HG03139 (cell line): Measurements from ENCODE around the gene TRIM43.
"Not testable (repeated sequence)": the region's sequence is repeated elsewhere in the genome, so short reads cannot be mapped to it uniquely, and the experiment has no call there.

ENCODE experiments used
- ATAC-seq: cut with Tn5 transposase; IDR thresholded peaks from one replicate; pipeline ENCODE4 v1.9.1; 2021; ENCODE audit not compliant: unreplicated experiment

Gene TRIM43

DNA sequence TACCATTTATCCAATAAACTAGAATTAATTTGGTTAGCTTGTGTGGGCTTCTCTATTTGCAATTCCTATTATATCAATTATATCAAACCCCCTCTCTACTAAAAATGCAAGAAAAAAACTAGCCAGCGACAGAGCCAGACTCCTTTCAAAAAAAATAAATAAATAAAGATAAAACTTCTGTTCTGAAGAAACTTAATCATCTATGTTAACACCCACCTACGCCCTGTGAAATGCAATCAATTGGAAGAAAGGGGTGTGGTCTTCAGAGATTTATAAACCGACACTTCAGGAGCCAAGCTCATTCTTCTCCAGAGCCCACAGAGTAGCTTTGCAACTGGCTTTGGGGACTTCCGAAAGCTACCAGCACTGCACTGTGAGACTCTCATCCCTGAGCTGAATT lies at the start of gene TRIM43:
Gene TRIM43 (plus strand): TSS at position 301 of the 400 bp plus-strand sequence. CDS start 2,023 bp downstream, outside the sequence.
- ATAC-seq: not testable (repeated sequence)

DNA sequence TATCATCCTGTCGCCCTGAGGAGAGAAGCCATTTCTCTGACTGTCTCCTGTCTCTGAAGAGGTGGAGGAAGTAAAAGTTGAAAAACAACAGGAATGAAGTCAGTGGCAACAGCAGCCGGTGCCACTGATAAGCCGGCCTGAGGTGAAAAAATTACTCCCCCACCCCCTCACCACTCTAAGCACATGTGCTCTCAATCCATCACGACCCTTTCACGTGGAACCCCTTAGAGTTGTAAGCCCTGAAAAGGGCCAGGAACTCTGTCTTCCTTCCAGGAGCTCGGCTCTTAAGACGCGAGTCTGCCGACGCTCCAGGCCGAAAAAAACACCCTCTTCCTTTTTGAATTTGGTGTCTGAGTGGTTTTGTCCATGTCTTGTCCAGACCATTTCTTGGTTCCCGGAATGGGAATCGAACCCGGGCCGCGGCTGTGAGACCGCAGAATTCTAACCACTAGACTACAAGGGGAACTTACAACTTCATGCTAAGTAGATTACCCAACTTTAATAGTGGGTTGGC lies 40.7 kb upstream of the TRIM43 start:
- no peak for ATAC-seq

DNA sequence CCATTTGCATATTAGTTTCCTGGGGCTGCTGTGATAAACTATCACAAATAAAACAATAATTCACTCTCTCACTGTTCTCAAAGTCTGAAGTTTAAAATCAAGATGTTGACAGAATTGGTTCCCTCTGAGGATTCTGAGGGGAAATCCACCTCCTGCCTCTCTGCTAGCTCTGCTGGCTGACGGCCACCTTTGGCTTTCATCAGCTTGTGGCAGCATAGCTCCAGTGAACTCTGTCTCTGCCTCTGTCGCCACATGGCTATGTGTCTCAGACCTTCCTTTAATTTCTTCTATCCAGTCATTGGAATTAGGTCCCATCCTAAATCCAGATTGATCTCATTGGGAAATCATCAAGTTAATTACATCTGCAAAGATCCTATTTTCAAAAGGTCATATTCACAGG lies 38.9 kb upstream of the TRIM43 start:
- ATAC-seq: no peak

DNA sequence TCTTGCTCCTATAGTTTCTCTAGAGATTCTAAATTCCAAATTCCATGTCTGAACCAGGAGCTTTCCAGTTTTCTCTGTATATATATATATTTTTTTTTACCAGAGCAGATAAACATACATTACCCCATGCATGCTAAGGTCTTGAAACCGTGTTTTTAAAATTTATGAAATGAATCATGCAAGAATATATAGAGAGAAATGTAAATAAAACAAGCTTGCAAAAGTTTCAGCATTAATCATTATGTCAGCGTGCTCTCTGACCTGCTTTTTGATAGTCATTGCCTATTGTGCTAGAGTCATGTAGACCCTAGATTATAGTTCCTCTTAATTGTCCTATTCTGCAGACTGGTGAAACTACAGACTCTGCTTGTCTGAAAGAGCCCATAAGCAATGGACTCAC lies 22.6 kb upstream of the TRIM43 start:
- no peak for ATAC-seq

DNA sequence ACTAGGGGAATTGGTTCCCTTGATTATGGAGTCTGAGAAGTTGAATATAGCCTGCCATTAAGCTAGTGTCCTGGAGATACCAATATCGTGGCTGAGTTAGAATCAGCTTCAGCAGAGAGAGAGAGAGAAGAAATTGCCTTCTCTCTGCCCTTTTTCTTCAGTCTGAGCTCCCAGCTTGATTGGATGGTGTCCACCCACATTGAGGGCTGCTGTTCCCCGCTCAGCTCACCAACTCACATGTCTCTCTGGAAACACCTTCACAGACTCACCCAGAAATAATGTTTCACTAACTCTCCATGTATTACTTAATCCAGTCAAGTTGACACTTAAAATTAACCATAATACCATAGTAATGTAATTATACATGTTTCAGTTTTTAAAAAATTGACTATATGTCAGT lies 17.9 kb upstream of the TRIM43 start:
- no peak for ATAC-seq

DNA sequence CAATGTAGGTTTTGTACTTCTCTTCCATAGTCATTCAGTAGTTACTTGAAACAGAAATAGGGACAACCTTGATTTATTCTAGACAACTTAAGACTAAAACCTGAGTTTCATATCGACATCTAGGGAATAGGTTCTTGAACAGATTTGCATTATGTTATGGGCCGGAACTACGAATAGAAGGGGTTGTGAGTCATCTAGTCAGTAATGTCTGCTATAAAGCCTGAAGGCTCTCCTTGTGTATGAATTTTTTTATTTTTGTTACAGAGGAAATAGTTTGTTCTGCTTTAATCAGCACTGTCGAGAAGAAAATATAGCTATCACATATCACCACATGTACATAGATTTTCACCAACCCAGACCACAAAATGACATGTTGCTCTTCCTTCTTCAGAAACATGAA lies 17.3 kb upstream of the TRIM43 start:
- ATAC-seq: no peak

DNA sequence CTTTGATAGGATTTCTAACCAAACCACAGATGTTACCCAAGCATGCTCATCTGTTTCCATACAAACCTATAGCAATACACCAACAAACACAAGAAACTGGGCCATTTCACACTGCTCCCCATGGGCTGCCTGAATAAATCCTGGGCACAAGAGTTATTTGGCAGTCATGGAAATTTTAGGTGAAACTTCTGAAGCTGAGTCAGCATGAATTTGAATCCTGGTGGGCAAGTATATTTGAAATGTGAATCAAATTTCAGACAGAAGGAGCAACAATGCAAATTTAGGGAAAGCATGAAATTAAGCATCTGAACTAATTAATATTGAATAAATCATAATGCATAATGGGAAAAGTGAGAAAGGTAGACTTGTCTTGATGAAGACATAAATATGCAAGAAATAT lies 15.9 kb upstream of the TRIM43 start:
- ATAC-seq: no peak

DNA sequence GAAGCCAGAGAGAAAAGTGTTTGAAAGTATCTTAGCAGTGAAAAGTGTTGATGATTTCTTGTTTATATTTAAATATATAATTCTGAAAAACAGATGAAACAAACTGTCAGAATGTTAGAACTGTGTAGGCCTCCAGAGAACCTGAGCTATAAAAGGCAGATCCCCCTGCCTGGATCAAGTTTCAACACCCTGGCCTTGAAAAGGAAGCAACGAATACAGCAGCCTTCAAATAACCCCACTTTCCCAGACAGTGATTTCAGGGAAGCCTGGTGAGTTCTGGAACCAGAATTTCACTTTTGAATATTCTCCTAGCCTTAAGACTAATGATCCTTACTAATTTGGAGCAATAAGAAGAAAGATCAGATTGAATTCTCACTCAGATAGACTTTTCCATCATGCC lies 13.3 kb upstream of the TRIM43 start:
- no peak for ATAC-seq

DNA sequence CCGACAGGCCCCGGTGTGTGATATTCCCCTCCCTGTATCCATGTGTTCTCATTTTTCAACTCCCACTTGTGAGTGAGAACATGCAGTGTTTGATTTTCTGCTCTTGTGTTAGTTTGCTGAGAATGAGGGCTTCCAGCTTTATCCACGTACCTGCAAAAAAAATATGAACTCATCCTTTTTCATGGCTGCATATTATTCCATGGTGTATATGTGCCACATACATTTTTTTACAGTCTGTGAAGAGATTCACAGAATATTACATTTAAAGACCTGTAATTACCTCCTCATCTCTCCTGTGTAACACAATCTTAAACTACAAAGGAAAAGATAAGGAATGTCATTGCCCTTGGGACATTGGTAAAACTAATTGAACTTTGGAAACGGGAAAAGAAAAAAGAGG lies 8.3 kb upstream of the TRIM43 start:
- ATAC-seq: not testable (repeated sequence)

DNA sequence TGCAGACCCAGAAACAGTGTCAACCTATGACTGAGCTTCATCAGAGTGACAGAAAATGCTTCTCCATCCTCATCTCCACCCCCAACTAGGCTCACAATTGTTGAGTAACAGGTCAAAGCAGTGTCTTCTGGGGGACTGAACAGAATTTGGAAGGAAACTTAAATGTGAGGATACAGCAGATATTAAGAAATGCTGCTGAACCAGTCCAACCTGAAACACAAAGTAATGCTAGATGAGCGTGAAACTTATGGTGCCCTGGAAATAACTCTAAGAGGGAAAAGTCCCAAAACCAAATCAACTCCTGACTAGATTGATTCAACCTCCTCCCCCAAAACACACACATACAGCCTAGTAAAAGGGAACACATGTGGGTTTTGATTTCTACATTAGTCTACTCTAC lies 7.5 kb upstream of the TRIM43 start:
- not testable (repeated sequence) for ATAC-seq

DNA sequence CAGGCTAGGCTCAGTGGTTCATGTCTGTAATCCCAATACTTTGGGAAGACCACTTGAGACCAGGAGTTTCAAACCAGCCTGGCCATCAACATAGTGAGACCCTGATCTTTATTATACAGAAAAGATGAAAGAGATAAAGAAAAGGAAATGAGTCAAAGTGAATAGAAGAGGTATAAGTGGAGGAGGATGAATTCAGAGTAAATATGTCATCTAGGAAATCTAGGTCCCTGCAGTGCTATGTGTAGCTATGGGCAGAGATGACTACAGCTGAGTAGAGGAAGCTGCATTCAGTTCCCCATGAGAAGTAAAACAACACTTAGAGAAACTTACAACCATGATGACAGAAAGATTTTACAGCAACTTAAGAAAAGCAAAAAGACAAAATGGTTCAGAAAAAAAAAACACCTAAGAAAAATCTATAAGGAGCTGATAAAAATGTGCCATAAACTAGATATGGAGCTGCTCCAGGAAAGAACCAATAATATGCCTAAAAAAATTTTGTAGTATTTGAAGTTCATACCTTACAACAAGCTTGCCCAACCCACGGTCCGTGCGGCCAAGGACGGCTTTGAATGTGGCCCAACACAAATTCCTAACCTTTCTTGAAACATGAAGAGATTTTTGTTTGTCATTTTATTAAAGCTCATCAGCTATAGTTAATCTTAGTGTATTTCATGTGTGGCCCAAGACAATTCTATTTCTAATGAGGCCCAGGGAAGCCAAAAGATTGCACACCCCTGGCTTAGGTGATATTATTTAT lies 1.8 kb upstream of the TRIM43 start:
- not testable (repeated sequence) for ATAC-seq

DNA sequence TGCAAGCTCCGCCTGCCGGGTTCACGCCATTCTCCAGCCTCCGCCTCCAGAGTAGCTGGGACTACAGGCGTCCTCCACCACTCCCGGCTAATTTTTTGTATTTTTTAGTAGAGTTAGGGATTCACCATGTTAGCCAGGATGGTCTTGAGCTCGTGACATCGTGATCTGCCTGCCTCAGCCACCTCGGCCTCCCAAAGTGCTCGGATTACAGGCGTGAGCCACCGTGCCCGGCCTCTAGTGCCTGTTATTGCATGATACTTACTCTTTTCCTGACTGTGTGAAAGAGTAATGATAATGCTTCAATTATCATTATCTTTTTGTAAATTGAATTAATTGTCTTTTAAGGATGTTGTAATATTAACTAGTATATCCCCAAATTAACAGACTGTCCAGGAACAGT lies 1.2 kb downstream of the TRIM43 start:
- ATAC-seq: not testable (repeated sequence)

DNA sequence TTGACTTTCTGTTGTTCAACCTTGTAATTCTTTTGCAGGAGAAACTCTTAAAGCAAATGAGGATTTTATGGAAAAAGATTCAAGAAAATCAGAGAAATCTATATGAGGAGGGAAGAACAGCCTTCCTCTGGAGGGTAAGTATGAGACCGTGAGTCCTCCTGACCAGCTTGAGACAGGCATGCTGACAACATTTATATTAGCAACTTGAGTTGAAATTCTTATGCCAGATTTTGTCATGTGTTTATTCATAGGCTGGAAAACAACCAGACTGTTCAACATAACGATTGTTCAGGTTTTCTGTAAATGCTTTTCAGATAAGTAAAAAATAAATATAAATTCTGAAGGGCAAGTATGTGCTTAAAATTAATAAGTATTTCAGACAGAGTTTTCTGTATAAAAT lies 3.2 kb downstream of the TRIM43 start:
- not testable (repeated sequence) for ATAC-seq

DNA sequence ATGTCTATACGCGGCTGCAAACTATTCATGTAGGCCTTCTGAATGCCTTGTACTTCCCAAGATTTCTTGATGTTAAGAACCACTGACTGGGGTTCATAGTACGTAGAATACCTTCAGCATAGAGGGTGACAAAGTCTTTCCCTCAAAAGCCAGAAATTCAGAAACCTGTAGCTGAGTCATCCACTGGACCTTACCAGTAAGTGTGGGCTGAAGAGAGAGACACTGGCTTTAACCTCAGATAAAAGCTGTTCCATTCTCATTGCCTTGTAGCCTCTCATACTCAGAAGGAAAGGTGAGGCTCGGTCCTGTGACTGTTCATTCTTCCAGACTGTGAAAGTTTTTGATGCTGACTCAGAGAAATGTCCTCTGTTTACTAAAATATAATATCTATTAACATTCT lies 9.5 kb downstream of the TRIM43 start:
- ATAC-seq: not testable (repeated sequence)

DNA sequence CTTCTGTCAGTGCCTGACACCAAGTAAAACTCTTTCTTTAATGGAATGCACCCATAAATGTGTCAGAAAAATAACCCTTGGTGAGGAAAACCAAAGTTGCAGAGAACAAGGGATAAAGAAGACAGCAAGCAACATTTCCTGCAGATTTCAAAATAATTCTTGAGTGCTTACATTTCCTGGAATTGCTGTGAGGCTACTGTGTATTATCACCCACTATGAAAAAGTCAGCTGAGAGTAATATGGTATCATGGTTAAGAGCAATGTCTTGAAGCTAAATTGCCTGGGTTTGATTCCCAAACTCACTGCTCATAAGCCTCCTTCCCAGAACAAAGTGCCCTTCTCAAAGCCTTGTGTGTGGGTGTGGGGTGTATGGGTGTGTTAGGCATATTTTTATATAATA lies 10.3 kb downstream of the TRIM43 start:
- not testable (repeated sequence) for ATAC-seq

DNA sequence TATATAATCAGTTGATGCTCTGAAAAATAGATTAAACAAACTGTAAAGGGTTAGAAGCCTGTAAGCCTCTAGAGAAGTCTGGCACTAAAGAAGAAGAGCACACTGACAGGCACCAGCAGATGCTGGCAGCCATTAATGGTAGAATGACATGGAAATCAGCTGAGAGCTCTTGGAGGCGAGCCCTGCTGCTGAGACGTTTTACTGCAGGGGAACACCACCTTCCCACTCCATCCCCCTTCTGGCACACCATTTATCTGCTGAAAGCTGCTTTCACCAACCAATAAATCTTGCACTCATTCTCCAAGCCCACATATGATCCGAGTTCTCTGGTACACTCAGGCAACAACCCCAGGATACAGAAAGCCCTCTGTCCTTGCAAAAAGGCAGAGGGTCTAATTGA lies 16.6 kb downstream of the TRIM43 start:
- ATAC-seq: not testable (repeated sequence)

DNA sequence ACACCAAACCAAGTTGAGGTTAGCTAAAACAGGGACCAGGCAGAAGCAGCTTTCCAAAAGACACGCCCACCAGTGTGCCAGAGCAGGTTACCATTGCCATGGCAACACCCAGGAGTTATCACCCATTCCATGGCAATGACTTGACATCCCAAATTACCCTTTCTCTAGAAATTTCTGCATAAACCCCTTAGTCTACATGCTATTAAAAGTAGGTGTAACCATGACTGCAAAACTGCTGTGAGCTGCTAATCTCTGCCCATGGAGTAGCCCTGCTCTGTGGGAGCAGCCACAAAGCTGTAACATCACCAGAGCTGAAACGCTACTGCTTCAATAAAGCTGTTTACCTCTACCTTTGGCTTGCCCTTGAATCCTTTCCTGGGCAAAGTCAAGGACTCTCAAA lies 18.0 kb downstream of the TRIM43 start:
- ATAC-seq: not testable (repeated sequence)

DNA sequence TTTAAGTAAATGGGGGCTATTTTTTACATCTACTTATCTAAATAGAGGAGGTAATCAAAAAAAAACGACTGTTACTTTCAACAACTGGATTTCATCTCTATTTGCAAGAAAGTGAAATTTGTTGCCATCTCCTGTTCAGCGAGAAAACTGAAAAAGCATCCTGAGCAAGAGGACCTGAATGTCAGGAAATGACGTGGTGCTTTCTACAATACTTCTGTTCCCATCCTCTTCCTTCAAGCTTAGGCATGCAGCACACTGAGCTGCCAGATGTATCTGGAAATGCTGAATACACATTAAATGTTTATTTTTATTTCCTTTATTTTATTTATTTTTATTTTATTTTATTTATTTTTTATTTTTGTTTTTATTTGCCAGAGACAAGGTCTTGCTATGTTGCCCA lies 21.2 kb downstream of the TRIM43 start:
- not testable (repeated sequence) for ATAC-seq

DNA sequence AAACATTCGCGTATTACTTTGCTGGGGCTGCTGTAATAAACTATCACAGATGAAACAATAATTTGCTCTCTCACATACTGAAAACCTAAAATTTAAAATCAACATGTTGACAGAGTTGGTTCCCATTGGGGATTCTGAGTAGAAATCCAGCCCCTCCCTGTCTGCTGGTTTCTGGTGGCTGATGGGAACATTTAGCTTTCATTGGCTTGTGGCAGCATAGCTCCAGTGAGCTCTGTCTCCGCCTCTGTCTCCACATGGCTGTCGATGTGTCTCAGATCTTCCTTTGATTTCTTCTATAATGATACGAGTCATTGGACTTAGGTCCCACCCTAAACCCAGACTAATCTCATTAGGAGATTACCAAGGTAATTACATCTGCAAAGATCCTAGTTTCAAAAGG lies 30.9 kb downstream of the TRIM43 start:
- not testable (repeated sequence) for ATAC-seq

DNA sequence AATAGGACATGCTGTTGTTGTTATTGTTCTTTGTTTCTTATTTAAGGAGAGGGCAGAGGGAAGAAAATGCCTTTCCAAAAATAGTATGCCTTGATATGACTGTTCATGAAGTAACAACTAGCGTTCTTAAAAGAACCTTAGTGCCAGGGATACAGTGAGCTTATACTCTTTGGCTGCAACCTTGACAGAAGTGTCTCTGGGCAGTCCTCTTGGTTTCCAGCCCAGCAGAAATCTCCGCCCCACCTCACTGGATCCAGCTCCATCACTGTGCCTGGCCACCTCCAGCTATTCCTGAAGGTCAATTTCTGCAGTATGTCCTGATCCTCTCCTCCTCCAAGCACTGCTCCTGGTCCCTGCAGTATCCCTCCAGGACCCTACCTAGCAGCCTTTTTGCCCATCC lies 39.2 kb downstream of the TRIM43 start:
- ATAC-seq: not testable (repeated sequence)

DNA sequence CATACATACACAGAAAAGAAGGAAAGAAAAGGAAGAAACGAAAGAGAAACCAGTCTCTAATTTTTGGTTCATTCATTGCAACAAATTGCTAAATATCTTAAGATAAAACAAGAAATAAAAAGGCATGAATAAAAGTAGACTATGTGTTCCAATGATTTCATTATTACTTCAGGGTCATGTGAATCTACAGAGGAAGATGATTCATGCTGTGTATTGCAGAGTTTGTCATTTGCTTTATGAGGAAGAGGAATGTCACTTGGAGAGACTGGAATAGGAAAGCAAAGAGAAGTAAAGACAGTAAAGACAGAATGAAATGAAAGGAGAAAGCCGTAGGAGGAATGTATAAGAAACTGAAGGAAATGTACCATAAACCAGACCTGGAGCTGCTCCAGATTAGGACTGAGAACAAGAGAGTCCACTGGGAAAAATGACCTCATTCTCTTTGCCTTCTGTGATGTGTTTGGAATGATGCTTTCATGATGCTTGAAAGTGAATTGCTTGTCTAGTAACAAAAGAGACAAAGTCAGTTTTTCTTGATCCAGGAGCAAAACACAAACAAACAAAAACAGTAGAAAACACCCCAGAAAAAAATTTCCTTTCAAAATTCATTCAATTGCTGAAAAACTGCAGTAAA lies 41.9 kb downstream of the TRIM43 start:
- ATAC-seq: not testable (repeated sequence)
